NOMO-1 treated with DMSO at 0.1 percent for 48 hours (cell line): ENCODE results near the gene HADH.
A peak's percentile ranks its signal among the peaks of the same experiment; 100 is the strongest.
"Not testable (repeated sequence)": the region's sequence is repeated elsewhere in the genome, so short reads cannot be mapped to it uniquely, and the experiment has no call there.

ENCODE experiments used
- DNase-seq: peaks from one replicate; lab custom pipeline; 2025; ENCODE audit not compliant: unreplicated experiment; lab: John Stamatoyannopoulos, UW

Gene HADH

DNA sequence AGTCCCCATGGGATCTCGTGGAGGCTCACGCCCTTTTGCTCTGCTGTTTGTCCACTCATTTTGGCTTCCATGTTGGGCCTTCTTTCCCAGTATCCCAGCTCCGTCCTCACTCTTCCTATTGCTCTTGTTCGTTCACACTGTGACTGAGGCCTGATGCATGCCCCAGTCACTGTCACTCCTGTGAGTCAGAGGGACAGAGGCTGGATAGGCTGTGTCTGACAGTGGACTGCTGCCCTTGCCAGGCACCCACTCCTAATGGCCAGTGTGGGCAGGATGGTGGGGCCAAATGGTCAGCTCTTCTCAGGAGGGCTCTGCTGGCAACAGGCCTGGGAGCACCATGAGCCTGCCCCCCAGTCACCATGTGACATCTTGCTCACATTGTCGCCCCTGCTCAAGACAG, 40.0 kb downstream of the HADH start:
- DNase-seq = no peak

DNA sequence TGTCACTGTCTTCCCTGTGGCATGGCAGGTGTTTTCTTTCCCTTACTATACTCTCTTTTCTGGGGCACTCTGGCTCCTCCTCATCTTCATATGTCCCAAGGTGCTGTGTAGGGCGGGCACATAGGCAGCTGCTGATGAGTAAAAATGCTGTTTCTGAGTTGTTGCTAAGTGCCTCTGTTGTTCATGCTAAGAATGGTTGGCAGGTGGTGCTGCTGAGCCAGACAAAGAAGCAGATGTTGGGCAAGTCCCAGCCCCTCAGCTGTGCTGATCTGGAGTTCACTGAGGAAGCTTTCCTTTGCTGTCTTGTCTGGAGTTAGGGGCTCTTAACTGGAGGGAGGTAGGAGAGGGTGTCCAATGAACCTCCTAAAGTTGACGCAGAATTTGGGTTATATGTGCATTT, 40.6 kb downstream of the HADH start:
- peak; percentile 3 for DNase-seq

DNA sequence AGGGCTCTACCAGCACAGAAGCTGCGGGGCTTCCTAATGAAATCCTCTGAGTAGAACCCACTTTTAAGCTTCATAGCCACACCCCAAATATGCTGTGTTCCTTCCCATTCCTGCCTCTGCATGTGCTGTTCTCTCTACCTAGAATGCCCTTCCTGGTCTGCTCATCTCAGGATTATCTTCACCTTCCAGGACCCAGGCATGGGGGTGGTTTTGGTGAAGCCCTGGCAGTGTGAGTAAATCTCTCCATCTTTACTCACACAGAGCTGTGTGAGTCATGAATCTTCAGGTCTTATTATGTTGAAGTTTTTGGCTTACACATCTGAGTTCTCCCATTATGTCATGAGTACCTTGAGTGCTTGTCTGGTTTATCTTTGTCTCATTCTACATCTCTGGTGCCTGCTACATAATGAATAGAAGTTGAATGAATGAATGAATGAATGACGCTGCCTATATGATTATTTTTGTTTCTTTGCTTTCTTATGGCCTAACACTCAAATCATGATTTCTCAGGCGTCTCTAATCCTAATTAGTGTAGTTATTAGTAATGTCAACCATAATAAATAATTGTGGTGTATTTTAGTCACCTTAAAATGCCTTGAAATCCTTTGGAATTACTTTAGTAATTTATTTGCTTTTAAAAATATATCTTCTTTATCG, 41.9 kb downstream of the HADH start:
- no peak for DNase-seq

DNA sequence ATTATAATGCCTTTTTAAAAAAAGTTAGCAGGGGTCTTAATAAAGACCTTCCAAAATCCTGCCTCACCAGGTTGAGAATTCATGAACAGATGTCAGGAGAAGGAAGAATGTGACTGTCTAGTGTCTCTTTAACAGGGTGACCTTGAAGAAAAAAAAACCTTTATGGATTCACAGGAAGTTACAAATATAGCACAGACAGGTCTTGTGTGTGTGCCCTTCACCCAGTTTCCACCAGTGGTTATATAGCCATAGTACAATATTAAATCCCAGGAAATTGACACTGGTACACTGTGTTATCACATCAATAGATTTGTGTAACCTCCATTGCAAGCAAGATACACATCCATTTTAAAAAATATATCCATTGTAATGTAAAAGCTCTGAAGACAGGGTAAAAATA, 43.7 kb downstream of the HADH start:
- DNase-seq = no peak

DNA sequence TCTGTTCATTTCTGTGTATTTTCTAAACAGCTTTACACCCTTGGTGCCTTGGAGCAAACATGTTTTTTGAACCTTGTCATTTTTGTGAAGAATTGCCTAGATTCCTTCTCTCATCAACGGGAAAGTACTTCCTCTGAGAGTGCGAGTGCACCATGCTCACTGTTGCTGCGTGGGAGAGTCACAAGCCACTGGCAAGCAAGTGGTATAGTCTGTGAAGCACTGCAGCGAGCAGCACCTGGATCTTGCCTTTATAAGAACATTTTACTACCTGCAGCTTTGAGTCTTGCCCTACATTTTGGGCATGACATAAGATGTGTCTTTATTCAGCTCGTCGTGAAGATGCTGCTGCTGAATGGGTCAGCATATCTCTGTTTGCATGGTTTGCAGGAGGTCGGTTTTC, 44.9 kb downstream of the HADH start:
- no peak for DNase-seq

DNA sequence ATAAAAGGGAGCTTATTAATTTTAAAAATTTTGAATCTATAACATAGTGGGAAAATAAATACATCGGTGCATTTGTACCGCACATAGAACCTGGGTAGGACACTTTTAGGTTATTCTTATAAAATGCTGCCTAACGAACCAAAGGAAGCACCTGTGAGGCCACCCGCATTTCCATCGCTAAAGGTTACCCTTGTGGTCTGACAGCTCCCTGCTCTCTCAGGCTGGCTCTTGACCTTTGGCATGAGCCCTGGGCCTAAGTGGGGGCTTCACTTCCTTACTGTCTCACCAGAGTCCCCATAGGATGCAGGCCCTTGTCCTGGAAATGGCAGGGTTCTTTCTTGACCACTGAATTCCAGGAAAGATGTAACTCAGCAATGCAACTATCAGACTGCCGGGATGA, 46.0 kb downstream of the HADH start:
- DNase-seq = no peak

DNA sequence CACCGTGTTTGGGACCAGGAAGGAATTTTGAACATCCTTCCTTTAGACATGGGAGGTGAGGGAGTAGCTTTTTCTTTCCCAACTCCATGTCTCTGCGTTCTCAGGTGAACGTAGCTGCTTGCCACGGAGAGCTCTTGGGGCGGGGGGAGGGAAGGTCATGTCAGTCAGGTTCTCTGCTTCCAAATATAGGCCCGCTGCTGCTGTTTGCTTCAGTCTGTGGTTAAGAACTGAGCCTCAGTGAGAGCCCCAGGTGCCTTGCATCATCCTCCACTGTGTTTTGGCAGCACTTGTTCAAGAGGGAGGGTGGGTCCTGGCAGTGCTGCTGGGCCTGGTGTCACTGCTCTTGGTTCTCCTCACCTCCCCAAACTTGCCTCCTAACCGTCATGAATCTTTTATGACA, 46.5 kb downstream of the HADH start:
- no peak for DNase-seq

DNA sequence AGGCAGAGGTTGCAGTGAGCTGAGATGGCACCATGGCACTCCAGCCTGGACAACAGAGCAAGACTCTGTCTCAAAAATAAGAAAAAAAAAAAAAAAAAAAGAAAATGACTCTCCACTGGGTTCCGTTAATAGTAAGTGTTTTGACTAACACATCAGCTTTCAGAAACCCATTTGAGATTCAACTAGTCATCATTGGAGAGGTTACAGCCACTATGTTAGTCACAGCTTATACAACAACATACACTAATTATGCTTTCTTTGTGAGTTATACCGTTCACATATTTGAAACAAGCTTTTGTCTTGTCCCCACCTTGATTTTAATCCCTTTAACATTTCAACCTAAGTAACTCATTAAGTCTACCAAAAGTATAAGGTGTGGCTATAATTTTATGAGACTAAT, 48.2 kb downstream of the HADH start:
- DNase-seq = no peak

DNA sequence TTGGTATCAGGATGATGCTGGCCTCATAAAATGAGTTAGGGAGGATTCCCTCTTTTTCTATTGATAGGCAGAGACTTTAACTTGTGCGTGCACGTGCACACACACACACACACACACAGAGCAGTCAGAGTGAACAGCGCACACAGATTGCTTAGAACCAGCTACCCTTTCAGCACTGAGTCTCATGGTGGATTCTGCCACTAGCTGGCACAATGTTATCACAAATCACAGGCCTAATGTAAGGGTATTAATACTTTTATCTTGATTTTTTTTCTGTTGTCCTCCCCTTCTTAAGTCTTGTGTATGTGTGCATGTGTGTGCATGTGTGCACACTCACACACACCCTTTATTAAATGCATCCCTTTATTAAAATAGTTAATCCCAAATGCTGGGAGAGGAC, 53.2 kb downstream of the HADH start:
- DNase-seq = no peak

DNA sequence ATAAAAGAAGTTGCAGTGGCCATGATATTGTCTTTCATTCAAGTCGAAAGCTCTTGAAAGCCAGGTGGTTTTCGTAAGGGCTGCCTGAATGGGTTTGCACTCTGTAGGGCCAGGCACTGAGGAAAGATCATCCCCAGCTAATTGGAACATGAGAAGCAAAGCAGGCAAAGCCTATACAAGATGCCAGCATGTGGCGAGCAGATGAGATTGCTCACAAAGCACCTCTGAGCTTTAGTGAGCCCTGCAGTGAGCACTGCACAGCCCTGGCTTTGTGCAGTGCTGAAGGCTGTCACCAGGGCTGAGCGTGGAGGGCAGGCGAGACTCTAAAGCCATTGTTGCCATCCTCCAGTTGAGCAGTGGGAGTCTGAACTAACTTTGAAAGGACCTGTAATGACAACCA, 53.8 kb downstream of the HADH start:
- no peak for DNase-seq

DNA sequence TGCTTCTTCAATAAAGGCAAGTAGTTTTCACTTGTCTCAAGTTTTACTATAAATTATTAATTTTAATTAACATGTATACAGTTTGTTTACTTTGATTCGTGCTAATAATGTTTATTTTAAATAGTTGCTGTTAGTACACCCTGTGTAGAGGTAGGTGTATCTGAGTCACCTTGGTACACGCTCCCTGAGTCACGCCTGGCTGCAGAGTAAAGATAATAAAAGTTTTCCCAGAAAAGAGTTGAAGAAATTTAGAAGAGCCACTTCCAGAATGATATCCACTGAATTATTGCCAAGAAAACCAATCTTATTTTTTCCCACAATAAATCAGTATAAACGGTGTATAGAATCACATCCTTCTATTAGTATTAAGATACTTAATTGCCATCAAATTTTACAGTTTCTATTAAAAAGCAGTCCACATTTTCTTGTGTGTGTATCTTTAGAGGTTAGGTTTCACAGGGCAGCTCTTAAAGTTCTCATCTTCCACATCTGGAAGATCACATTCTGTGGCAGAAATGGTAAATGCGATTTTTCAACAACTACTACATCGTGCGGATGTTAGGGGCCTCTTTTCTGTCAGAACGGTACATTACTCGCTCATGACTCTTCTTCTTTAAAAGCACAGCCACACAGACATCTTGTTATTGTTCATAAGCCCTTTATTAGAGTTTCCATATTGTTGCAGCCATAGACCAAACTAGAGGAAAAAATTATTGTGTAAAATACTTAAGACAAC, 55.4 kb downstream of the HADH start:
- no peak for DNase-seq

DNA sequence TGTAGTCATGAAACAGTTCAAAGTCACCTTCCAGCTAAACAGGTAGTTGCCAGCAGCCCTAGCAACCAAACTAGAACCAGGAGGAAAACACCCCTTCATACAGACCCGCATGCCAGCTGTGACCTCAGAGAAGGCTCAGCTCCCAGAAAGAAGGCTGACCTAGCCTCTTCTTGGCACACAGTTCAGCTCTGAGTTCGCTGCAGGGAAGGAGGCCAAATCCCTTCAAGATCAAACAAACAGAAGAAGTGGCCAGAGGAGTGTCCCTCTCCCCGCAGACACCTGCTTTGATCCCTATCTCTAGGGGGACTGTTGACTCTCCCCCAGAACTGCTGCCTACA, 56.0 kb downstream of the HADH start:
- DNase-seq = no peak

DNA sequence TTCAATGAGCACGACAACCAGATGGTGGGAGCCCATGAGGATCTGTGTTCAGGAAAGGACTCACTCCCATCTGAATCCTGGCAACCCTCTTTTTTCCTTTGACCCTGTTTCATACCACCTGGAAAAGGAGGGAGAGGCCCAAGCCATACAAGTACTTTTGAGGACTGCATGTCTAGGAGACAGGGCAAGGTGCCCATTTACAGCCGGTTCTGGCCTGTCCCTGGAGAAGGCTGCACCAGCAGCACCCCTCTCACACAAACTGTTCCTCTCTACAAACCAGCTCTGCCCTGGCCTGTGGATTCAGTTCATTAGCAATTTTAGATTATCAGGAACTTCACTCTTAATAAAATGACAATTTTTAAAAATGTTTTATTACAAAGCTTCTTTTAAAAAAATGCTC, 57.5 kb downstream of the HADH start:
- DNase-seq = no peak

DNA sequence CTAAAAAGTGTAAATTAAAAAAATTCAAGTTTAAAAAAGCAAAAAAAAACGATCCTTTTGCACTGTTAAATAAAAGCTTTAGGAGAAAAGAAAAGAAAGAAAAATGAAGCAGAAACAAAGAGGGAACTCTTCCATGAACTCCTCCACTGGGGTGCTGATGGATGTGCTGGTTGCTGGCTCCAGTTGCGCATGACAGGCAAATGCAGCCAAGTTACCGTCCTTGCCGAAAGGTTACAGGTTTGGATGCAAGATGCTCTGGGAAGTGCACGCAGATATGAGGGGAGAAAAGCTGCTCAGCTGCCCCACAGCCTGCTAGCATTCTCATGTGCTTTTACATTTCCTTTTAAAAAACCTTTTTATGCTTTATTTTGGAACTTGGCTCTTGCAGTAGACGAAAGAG, 58.5 kb downstream of the HADH start:
- DNase-seq = no peak

DNA sequence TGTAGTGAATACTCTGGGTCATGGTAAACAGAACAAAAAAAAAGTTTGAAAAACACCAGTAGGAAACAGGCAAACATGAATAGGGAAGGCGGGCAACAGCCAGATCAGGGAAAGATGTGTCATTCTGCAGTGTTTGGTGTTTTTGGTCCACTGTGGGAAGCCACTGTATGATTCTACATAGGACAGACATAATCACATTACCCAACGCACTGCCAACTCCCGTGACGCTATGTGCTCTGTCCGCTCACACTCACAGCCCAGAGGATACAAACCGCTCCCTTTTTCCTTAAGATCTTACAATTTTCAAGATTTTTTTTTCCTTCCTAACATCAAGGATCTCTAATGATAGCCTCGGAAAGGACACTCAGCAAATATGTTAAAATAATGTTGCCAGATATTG, 59.3 kb downstream of the HADH start:
- no peak for DNase-seq

DNA sequence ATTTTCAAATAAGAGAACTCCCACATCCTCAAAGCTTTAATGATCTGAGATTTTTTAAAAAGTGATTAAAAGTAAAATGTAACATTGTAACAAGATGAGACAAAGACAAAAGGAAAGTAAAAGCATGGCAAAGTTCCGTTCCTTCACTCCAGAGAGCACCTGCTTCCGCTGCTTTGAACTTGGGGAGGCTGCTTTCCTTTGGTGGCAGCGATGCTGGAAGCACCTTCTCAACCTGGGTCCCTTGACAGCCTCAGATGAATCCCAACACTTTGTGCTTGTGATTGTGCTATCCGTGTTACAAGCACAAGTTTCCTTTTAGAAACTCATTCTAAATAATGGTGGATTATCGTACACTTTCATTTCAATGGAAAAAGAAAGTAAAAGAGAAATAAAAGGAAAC, 59.7 kb downstream of the HADH start:
- no peak for DNase-seq

DNA sequence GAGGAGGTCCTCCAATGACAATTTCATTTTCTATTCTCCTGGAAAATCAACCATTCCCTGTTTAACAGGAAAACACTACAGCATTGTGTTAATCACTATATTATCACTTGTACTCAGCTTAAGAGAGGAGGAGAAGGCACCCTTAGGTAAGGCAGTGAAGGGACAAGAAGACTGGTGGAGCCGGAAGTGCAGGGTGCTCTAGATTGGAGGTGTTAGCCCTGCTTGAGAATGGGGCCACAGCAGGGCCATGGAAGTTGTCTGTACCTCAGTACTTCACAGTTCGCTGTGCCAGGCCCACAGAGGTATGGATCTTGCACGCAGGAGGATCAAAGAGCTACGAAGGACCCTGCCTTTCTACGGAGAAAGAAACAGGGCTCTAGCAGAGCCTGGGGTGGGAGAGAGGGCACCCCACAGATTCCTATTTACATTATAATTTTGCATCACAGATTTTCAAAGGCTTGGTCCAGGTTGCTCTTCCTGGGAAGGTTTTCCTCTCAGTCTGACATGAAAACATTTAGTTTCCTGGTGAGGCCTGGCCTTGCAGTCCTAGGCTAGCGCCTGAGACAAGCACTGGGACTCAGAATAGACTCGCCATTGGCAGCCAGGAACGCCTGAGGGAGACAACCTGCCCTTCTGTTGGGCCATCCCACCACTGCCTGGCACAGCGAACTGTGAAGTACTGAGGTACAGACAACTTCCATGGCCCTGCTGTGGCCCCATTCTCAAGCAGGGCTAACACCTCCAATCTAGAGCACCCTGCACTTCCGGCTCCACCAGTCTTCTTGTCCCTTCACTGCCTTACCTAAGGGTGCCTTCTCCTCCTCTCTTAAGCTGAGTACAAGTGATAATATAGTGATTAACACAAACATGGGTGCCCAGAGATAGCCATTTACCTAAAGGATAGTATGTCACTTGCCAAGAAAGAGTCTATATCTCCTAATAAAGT, 60.8 kb downstream of the HADH start:
- not testable (repeated sequence) for DNase-seq

DNA sequence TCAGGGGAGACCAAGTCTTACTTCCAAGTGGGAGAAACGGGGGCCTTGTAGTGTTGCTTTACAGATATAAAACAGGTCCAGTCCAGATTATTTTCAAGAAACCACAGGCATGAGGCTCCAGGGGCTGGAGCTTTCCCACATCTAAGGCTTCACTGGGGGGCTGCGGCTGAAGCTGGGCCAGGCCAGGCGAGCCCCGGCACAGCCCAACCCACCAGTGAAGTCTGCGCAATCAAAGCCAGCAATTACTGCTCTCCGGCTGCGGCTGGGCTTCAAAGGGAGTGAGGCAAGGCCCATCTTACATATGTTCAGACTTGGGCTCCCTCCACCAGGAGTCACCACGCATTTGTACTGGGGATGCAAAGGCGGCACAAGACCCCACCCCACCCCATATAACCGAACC, 61.7 kb downstream of the HADH start:
- no peak for DNase-seq

DNA sequence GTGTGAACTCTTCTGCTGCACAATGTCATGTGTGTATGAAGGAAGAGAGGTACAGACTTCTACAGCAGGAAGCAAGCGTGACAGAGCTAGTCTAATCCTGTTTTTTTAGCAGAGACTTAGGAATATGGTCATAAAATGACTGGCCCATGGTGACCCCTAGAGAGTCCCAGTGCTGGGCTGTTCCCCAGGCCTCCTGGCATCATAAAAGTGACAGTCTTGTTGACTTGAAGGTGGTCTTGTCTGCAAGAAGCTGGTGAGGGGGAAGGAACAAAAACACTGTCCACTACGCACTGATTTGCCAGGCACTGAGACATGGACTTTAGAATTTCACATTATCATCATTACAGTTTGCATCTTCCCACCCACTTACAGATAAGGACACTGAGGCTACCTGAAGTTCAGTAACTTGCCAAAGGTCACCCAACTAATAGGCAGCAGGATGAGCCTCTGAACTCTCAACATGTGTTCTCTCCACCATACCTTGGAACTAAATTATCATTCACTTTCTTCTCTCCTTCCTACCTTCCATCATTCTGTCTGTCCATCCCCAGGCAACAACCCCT, 63.0 kb downstream of the HADH start:
- no peak for DNase-seq

DNA sequence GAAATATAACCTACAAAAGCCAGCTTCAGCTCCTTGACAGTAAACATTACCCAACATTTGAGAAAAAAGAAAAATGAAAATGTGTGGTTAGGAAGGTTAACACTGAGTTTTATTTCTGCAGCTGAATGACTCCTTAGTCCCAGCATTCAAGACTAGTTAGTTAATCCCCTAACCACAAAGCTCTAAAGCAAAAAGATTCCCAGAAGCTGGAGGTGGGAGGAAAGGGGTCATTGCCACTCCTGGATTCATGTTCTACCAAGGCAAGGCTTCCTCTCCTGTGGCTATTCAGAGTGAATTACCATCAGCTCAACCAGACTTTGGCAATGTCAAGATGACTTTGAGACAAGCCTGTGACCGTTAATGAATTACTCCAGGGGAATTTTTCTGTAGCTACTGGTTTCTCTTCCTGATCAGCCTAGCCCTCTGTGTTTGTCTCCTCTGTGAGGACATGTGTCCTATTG, 63.6 kb downstream of the HADH start:
- DNase-seq = no peak

DNA sequence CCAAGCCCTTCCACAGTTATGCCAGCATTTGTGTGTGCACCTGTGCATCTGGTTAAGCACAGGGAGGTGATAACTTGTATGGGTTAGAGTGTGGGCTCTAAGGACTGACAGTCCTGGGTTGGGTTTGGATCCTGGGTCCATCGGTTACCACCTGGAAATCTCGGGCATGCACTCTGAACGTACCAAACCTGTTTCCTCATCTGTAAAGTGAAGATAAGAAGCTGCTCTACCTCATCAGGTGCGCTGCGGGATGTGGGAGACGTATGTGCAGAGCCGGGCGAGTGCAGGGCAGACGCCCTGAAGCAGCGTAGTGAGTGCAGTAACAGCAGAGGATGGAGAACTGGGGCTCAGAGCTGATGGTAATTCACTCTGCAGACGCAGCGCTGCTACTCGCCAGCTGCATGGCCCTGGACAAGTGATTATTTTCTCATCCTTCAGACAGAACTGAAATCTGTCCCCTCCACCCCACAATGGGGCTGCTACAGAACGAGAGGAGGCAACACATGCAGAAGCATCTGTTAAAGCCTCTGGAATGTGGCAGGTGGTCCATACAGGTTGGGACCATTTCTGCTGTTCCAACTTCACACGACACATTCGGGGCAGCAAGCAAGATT, 64.4 kb downstream of the HADH start:
- DNase-seq = no peak
